DMS53 treated with DMSO at 0.1 percent for 48 hours (cell line): ENCODE data around the gene HOXA4.

Experiments used
- DNase-seq: peaks from one replicate; lab custom pipeline; 2025; ENCODE audit not compliant: unreplicated experiment; lab: John Stamatoyannopoulos, UW

HOXA4 gene

GRCh38 chr7:27169658-27170425 is 39.3 kb upstream of the HOXA4 start:
- no peak for DNase-seq

DNA sequence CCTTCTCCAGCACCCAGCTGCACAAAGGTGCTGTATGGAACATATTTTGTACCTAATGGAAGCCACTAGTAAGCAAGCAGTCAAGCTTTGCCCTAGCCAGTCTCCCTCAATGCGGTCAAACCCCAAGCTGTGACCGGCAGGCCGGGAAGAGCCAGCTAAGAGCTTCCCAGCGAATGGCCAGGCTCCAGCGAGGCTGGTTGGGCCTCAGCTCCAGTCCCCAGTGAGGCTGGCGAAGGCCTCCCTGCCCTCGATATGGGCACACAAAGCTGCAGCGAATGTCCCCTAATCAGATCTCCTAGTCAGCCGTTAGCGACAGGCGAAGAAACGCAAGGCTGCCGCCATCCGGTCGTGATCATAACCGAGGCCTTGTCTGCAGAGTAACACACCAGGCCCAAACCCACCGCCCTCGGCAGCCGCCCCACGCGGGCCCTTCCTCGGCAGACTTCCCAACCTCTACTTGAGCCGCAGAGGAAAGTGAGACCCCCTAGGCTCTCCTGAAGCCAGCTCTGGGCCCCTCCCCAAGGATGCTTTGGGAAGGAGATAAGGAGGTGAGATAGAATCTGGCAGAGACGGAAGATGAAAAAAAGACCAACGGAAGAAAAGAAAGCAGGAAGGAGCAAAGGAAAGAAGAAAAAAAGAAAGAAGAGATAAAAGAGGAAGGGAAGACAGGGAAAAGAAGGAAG is 37.8 kb upstream of the HOXA4 start:
- no peak for DNase-seq

GRCh38 chr7:27167916-27168264 is 37.3 kb upstream of the HOXA4 start:
- no peak for DNase-seq

DNA sequence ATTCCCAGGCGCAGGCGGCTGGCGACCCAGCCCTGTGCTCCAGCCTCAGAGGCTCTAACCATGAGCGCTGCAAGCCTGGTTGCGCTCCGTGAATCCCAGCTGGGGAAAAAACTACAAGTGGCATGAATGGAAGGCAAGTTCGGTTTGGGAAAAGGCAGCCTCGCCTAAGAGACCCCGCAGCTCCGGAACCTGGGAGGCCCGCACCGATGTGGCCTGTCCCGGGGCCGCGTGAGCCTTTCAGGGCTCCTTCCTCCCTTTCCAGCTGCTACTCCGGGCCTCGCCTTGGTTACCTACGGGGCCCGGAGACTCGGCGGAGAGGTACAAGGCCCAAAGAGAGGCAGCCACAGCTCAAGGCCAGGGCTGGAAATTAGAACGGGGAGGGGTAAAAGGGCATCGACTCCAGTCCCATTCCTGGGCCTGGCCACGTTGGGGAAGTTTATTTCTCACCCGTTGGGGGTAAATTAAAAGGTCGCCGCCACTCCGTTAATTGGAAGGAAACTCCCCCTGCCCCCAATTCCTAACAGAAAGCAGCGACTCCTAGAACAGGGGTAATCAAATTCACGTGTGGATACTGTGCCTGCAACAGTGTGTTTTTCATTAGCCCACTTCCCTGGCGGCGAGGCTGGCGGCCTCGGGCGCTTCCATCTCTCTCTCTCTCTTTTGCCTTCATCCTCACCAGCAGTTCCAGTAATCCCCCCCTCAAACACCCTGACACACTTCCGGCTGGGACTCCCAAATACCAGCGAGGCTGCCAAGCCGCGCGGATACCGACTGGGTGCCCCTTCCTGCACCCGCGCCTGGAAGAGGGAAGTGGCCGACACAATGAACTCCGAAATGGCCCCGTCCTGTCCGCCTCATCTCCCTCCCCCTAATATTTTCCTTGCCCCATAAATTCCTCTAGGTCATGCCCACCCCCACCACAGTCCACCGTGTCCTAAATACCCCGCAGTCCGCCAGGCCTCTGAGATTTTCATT is 36.3 kb upstream of the HOXA4 start:
- no peak for DNase-seq

GRCh38 chr7:27165996-27166530 is 35.5 kb upstream of the HOXA4 start:
- no peak for DNase-seq

DNA sequence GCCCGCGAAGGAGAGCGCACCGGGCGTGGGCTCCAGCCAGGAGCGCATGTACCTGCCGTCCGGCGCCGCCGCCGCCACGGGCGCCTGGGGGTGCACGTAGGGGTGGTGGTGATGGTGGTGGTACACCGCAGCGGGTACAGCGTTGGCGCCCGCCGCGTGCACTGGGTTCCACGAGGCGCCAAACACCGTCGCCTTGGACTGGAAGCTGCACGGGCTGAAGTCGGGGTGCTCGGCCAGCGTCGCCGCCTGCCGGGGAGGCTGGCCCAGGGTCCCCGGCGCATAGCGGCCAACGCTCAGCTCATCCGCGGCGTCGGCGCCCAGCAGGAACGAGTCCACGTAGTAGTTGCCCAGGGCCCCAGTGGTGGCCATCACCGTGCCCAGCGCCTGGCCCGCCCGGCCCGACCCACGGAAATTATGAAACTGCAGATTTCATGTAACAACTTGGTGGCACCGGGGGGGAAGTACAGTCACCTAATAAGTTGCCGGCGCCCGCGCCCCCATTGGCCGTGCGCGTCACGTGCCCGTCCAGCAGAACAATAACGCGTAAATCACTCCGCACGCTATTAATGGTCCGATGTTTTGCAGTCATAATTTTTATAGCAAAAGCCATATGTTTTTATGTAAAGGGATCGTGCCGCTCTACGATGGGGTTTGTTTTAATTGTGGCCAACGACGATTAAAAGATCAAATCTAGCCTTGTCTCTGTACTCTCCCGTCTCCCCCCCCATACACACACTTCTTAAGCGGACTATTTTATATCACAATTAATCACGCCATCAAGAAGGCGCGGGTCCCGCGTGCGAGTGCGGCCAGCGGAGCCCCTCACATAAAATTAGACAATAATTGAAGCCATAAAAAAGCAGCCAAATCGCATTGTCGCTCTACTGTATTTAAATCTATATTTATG is 34.8 kb upstream of the HOXA4 start, which contains the start of gene HOXA9:
Gene HOXA9 (minus strand): TSS at position 449 of the 907 bp plus-strand sequence. CDS start 80 bp downstream, at position 369.
- no peak for DNase-seq

DNA sequence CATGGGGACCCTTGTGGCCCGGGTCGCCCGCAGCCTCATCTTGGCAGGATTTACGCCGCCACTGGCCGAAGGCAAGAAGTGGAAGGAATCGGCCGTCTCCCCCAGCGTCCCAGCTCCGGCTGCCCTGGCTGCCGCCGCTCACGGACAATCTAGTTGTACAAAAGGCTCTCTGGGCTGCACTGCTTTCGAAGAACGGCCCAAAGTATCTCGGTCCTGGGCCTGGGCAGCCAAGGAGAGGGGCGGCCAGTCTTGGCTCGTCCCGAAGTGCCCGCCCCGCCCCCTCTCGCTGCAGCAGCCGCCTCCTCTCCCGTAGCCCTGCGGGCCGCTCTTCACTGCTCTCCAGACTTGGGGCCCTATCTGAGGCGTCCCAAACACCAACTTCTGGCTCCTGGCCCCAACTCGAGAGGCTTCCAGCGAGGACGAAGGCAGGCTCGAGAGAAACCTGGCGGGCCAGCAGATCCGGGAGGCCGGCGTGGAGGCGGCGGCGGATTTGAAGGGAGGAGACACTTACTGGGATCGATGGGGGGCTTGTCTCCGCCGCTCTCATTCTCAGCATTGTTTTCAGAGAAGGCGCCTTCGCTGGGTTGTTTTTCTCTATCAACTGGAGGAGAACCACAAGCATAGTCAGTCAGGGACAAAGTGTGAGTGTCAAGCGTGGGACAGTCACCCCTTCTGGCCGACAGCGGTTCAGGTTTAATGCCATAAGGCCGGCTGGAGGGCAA is 34.0 kb upstream of the HOXA4 start:
- no peak for DNase-seq

DNA sequence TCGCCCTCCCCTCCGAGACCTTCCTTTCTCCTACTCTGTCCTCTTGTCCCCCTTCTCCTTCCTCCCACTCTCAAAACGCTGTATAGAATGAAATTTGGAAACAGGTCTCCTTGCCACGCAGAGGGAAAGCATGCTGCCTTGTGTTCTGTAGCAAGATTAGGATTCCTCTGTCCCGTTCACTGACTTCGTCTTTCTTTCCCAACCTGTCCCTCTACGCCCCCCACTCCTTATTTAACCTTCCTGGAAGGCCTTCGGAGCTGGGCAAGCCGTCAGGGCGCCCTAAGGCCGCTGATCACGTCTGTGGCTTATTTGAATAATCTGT is 33.4 kb upstream of the HOXA4 start:
- DNase-seq = no peak

DNA sequence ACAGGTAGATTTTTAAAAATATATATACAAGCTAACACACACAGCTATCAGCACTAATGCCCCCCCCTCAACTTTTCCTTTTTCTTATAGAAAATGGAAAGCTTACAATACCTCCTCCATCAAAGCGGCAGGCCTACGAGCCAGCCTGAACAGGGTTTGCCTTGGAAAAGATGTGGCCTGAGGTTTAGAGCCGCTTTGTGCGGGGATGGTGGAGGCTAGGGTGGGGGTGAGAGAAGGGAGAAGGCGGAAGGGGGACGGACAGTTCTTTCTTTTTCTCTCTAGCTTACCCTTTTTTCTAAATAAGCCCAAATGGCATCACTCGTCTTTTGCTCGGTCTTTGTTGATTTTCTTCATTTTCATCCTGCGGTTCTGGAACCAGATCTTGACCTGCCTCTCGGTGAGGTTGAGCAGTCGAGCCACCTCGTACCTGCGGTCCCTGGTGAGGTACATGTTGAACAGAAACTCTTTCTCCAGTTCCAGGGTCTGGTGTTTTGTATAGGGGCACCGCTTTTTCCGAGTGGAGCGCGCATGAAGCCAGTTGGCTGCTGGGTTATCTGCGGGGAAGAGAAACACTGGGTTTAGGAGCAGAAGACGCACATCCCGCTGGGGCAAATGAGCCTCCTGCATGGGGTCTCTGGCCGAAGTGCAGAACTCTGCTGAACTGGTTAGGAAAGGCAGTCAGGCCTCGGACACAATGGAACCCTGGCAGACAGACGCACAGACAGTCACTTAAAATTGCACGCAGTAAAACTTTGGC is 32.9 kb upstream of the HOXA4 start:
- no peak for DNase-seq

DNA sequence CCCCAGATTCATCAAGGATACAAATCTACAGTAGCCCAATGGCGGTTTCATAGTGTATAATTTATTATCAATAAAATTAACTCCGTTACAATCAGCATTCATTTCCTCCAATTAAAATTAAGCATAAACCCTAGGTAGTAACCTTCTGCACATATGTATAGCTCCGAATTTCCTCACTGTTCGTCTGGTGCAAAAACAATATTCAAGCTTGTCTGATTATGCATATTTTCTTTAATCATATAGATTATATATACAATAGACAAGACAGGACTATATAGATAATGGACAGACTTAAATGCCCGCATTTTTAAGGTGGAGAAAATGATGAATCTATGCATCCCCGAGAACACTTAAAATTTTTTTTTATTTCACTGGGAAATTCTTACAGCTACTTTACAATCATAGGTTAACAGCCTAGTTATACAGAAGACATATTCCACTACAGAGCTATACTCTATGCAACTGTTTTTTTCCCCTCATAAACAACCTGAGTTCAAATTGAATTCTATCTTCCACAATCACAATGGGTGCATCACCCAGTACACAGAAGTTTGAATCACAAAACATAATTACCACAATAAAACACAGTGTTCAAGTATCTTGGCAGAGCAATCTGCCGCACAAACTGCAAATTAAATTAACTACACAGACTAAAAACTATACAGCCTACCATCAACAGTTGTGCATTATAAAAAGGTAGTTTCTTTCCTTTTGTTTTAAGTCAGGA is 32.2 kb upstream of the HOXA4 start:
- no peak for DNase-seq

DNA sequence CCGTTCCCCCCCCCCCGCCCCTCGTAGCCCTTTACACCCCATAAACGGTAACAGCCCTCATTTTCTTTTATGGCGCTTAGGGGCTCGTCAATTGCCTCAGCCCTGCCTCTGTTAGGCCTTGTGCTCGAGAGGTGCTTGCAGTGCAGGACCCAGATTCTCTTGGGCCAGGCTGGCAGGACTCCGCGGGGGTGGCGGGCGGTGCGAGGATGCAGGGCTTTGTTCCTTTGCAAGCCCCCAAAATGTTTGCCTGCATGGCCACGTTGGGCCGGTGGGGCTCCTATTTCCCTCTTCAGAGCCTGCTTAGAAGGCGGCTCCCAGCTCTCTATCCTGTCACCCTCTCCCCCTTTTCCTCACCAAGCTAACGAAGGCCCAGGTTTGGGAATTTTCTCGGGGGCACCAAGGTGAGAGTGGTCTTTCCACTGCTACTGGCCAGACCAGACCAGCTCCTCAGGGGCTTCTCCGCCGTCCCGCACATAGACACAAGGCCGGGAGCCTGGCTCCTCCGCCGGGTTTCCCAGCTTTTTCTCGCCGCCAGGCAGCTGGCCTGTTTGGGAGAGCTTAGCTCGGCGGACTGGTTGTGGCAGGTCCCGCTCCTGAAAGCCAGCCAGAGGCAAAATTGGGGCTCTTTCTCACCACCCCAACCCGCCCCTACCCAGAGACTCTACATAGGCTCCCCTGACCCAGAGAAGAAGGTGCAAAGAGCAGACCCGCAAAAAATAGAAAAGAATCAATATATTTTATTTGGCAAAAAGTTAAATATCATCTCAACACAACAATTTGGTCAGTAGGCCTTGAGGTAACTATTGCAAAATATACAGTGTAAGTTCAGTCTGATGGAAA is 31.4 kb upstream of the HOXA4 start:
- DNase-seq = no peak

- no peak for DNase-seq
Measured at GRCh38 chr7:27161214-27161720, 30.7 kb upstream of the HOXA4 start.

- peak; percentile 70 for DNase-seq
Measured at GRCh38 chr7:27160546-27161213, 30.1 kb upstream of the HOXA4 start.

DNA sequence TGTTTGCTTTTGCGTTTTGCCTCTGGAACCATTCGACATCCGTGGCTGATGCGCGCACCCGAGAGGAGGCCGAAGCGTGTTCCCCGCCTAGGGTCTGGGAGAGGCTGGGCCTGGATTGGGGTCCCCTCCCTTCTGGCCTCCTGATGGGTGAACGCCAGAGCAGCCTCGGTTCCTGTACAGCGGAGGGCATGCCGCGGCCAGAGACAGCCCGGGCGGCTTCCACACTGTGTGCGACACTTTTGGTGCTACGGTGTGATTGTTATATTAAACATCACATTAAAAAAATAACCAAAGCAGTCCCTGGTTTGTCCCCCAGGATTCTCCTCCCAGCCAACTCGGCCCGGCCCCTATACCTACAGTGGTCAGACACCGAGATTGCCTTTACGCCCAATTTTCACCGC is 29.6 kb upstream of the HOXA4 start:
- no peak for DNase-seq

GRCh38 chr7:27159266-27160144 is 28.9 kb upstream of the HOXA4 start:
- DNase-seq = no peak
